ENCODE results near the gene XPR1.
"Not testable (repeated sequence)": the region's sequence is repeated elsewhere in the genome, so short reads cannot be mapped to it uniquely, and the experiment has no call there.

XPR1 gene

GRCh38 chr1:180724055-180724454 is 92.2 kb downstream of the XPR1 start:
- no peak for FAIRE-seq

- not testable (repeated sequence) for FAIRE-seq
Measured at GRCh38 chr1:180726024-180726423, 94.2 kb downstream of the XPR1 start.

- FAIRE-seq: not testable (repeated sequence)
Measured at GRCh38 chr1:180727751-180728150, 95.9 kb downstream of the XPR1 start.

GRCh38 chr1:180728472-180729106 is 96.8 kb downstream of the XPR1 start:
- FAIRE-seq: peak; percentile 29

GRCh38 chr1:180731131-180731530 is 99.3 kb downstream of the XPR1 start:
- peak; percentile 25 for FAIRE-seq

- FAIRE-seq: no peak
Measured at GRCh38 chr1:180732866-180733265, 101.0 kb downstream of the XPR1 start.

- FAIRE-seq: no peak
Measured at GRCh38 chr1:180734366-180734765, 102.5 kb downstream of the XPR1 start.

GRCh38 chr1:180742663-180743062 is 110.8 kb downstream of the XPR1 start:
- FAIRE-seq: peak; percentile 87

- FAIRE-seq: peak; percentile 47
Measured at GRCh38 chr1:180743868-180744267, 112.0 kb downstream of the XPR1 start.

- no peak for FAIRE-seq
Measured at GRCh38 chr1:180745098-180745497, 113.3 kb downstream of the XPR1 start.

GRCh38 chr1:180751921-180752320 is 120.1 kb downstream of the XPR1 start:
- FAIRE-seq: no peak

GRCh38 chr1:180754453-180754852 is 122.6 kb downstream of the XPR1 start:
- no peak for FAIRE-seq

GRCh38 chr1:180757657-180758056 is 125.8 kb downstream of the XPR1 start:
- no peak for FAIRE-seq

GRCh38 chr1:180762796-180763195 is 131.0 kb downstream of the XPR1 start:
- no peak for FAIRE-seq

- FAIRE-seq: no peak
Measured at GRCh38 chr1:180765151-180765550, 133.3 kb downstream of the XPR1 start.

GRCh38 chr1:180769889-180770288 is 138.1 kb downstream of the XPR1 start:
- peak; percentile 32 for FAIRE-seq

GRCh38 chr1:180773210-180773865 is 141.5 kb downstream of the XPR1 start:
- FAIRE-seq: no peak

GRCh38 chr1:180775801-180776200 is 144.0 kb downstream of the XPR1 start:
- no peak for FAIRE-seq

GRCh38 chr1:180777072-180777689 is 145.4 kb downstream of the XPR1 start:
- peak; percentile 3 for FAIRE-seq

GRCh38 chr1:180778782-180779398 is 147.1 kb downstream of the XPR1 start:
- peak; percentile 71 for FAIRE-seq

- no peak for FAIRE-seq
Measured at GRCh38 chr1:180779584-180779983, 147.8 kb downstream of the XPR1 start.

GRCh38 chr1:180781718-180782117 is 149.9 kb downstream of the XPR1 start:
- FAIRE-seq: no peak

GRCh38 chr1:180785291-180785690 is 153.5 kb downstream of the XPR1 start:
- no peak for FAIRE-seq

GRCh38 chr1:180785887-180786286 is 154.1 kb downstream of the XPR1 start:
- no peak for FAIRE-seq

Measured in TTC549 (cell line).